HG03378 (cell line): ENCODE data around the gene IGSF22.

Source experiments
- ATAC-seq: cut with Tn5 transposase; IDR thresholded peaks from one replicate; pipeline ENCODE4 v1.9.1; 2021; ENCODE audit warnings: mild to moderate bottlenecking, moderate library complexity; ENCODE audit not compliant: unreplicated experiment

The IGSF22 gene

DNA sequence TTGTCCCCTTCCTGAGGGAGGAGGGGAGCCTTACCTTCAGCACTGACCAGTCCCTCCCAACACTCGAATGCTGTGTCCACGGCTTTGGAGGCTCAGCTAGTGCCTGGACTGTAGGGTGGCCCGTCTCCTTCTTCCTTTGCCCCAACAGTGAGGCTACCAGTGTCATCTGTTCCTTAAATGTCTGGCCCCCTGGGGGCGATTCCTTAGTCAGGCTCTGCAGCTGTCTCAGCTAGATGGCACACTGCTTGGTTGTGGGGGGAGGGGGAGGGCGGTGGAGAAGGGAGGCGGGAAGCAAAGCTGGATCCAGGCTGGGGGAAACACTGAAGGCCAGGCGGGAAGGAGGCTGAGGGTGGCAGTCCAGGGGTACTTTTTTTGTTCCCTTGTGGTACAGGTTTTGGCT, at the start of gene IGSF22:
Gene IGSF22, minus strand, starts transcription at position 149 of the 400 bp plus-strand sequence. CDS start 1,952 bp downstream, outside the sequence.
- ATAC-seq, result no peak

DNA sequence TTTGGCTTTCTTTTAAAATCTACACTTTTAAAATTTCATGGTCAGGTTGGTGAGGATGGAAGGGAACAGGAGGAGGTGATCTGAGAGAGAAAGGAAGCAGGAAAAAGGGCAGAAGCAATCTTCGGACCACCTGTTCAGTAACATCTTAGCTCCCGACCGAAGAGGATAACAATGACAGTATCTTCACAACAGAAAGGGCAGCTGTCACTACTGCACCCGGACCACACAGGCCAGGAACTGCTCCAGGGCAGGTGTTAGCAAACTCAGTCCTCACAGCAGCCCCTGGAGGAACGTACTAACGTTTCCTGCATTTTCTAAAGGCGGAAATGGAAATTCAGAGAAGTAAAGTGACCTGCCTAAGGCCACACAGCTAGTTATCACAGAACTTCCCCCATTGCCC, 48.8 kb upstream of the IGSF22 start:
- ATAC-seq, result no peak

DNA sequence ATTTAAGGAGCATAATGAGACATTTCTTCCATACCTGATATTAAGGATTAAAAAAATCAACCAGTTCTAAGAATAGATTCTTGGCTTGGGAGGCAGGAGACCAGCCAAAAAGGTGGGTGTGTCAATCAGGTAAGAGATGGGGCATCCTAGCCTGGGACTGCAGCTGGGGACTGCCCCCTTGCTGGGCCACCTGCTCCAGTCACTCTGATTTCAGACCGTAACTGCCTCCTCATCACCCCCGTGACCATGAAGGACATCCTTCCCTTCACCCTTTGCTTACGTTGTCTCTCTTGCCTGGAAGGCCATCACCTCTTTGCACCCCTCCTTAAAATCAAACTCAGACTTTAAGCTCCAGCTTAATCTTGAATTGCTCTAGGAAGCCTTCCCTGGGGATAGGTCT, 47.7 kb upstream of the IGSF22 start:
- ATAC-seq, result no peak

DNA sequence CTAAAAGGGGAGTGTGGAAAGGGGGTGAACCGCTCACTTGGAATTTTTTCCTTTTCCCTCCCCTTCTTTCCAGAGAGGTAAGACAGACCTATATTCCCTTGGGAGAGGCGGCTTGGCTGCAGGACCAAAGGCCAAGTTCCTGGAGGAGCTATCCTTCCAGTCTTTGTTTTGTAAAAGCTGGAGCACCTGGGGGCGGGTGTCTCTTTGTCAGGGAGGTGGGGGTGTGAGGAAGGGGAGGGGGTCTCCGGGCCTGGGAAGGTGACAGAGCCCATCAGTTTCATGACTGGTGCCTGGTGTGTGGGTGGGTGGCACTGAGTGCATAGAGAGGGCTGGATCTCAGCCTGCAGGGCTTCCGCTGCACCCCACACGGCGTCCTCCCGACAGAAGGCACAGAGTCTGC, 47.1 kb upstream of the IGSF22 start:
- ATAC-seq, result no peak

DNA sequence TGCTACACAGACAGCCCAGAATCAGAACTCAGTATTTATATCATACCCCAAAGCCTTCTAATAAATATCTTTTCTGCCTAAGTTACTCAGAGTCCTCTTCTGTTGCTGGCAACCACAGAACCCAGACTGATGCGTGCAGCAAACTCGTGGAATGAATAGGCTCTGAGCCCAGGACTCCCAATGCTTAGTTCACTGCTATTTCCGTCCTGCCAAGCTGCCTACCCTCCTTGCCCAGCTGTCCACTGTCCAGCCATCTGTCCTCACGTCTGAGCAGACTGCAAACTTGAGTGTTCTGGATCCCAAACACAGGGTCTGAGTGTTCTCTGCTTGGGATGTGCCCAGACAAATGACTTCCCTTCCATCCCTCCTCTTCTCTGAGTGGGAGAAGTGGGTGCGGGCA, 46.2 kb upstream of the IGSF22 start:
- no peak for ATAC-seq

DNA sequence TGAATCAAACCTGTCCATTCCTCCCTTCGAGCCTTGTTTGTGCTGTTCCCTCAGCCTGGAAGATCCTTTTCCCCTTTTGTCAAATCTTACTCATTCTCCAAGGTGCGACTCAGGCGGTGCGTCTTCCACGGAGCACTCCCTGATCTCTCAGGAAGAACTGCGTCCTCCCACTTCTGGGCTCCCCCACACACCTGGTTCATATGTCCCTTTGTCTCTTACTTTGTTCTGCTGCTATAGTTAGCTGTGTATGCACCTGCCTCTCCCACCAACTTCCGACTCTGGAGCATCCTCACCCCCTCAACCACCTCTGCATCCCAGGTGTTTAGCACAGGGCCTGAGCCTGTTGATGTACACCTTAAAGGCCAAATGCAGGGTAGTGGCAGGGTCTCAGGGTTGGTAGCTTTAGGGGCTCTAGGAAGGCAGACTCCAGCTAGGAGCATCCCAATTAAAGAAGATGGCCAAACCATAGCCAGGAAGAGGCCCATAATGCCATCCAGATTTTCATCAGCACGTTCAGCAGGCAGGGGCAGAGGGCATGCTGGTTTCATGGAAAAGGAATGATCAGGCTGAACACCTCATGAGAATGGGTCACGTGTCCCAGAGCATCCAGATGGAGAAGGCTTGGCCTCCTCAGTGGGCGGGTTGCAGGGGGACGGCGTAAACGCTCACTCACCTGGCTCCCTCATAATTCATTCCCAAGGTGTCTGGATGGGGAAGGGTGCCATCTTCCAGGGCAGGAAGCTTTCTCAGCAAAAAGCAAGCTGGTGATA, 45.5 kb upstream of the IGSF22 start:
- ATAC-seq, result no peak

DNA sequence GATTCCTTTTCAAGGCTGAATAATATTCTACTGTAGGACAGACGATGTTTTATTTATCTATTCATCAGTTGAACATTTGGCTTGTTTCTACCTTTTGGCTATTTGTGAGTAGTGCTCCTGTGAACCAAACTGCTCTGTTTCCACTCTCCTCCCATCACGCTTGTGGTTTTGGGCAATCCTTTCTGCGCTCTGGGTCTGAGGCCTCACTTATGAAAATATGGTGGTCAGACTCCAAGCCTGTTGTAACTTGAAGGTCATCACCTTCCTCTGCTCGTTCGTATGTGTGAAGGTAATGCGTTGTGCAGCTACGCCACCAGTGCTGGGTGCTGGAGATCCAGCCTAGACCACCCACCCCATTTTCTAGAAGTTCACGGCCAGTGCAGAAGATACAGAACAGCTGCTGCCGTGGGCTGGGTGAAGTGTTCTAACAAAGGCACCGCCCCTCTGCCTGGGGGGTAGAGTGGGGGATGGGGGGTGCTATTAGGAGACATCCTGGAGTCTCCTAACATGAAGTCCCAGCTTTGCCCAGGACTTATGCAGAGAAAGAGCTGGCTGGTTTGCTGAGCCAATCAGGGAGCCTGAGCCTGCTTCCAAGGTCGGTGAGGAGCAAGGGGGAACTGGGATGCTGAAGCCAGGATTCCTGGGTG, 44.6 kb upstream of the IGSF22 start:
- no peak for ATAC-seq

DNA sequence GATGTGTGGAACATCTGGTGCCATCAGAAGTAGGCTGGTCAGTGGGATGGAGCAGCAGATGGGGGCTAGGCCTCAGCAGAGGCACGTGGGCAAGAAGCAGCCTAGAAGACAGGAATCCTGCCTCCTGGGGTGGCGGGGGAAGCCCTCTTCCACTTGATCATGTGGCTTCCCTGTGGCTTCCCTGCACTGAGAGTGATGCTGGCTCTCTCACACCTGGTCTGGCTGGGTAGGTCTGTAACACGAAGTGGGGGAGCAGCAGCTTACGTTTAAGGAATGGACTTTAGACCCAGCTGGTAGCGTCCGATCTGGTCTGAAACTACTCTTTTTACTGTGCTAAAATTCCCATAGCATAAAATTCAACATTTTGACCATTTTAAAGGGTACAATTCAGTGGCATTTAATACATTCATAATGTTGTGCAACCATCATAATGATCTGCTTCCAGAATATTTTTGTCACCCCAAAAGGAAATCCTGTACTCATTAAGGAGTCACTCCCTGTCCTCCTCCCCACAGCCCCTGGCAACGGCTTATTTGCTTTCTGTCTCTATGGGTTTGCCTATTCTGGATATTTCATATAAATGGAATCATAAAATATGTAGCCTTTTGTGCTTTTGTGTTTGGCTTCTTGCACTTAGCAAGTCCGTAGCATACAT, 43.9 kb upstream of the IGSF22 start:
- ATAC-seq, result peak; percentile 41

DNA sequence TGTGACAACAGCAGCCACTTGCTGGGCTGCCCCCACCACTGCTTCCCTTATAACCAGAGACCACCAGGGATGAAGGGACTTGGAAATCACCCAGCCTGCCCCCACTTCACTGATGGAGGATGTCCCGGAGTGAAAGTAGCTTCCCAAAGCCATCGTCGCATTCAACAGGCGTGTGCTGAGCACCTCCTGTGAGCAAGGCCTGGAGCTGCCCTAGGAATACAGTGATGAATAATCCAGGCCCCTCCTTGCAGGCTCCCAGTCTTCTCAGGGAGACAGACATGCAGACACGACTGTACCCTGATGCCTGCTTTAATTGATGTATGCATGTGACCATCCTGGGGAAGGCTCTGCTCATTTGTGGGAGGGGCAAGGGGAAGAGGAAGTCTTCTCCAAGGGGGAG, 43.0 kb upstream of the IGSF22 start:
- ATAC-seq, result no peak

DNA sequence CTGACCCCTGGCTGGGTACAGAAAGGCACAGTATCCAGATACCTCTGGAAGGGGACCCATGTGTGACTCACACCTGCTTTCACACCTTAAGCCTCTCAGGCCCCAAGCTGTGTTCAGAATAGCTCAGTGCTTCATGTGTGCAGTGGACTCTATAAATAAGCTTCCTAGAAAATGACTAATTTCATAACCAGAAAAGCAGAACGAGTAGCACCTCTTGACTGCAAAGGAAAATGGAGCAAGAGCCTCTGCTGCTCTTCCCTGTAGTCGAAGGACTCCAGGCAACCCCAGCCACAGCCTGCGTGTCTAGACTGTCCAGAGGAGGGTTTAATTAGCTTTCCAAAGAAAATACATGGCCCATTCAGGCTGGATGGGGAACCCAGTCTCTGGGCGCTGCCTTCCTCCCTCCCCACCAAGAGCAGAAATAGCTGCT, 42.5 kb upstream of the IGSF22 start:
- peak; percentile 92 for ATAC-seq

DNA sequence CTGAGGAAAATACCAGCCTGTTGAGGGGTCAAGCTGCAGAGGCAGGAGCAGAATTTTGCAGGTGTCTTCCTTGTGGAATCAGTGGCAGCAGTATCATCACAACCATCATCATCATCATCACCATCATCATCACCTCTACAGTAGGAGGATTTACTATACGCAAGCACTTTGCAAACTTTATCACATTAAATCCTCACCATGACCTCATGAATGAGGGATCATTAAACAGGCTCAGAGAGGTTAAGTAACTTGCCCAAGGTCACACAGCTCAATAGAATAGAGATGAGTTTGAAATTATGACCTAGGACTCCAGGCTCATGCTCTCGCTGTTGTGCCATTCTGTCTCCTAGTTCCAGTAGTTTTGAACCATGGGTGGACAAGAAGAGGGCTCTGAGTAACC, 40.0 kb upstream of the IGSF22 start:
- ATAC-seq, result no peak

DNA sequence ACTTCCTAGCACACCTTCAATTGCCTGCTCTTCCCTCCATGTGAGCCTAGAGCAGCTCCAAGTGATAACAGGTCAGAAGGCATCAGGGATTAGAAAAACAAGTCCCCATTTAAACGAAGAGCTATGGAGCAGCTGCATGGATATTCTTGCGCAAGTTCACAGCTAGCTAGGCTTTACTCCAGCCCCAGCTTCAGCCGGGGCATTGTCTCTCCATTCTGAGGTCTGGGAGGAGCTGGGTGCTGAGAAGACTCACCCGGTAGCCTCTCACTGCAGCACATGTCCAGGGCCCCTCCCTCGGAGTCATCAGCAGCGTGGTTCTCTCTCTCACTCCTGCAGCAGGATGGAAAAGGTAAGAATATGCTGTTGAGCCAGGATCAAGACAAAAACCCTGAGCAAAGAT, 39.6 kb upstream of the IGSF22 start:
- ATAC-seq, result no peak

DNA sequence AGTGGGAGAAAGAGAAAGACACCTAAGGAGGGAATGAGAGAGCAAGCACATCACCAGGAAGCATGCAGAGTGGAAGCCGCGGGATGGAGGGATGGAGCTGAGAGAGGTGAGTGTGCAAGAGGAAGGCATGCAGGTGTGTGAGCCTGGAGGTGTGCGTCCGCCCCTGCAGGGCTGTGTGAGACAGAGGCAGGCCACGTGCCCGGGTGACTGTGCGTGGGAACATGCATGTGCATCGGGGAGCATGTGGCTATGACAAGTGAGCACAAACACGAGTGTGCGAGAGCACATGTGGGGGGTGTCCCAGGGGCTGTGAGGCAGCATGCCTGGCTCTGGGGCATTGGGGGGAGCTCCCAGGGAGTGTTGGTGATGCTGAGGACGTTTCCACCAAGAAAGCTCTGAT, 35.8 kb upstream of the IGSF22 start:
- no peak for ATAC-seq

DNA sequence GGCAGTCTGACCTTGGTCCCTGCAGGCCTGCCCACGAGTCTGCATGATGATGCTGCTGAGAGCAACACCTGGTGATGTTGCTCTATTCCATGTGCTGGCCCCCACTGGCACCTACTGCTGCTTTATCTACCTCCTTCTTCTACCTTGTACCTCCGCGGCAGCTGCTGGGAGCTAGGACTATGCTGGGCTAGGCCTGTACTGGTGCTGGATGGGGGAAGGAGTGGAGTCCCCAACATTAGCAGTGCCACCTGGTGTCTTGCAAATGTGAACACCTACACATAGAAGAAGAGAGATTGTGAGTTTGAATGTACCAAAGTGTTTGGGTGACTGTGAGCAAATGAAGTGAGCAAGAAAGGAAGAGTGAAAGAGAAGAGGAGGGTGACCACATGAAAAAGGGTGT, 35.2 kb upstream of the IGSF22 start:
- ATAC-seq, result no peak

DNA sequence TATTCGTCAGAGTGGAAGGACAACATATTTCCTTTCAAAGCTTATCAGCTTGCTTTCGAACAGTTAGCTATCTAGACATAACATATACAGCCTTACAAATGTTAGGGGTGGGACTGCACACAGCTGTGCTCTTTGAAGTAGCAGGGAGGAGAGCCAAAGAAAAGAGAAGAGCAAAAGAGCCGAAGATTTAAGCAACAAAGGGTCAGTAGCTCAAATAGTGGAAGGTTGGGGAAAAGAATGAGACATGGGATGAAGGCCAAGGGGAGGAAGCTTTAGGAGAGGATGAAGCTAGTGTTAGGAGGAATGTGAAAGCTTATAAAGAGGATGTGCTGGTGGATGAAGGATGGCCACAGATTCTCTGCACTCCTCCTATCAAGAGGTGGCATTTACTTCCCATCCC, 31.8 kb upstream of the IGSF22 start:
- no peak for ATAC-seq

DNA sequence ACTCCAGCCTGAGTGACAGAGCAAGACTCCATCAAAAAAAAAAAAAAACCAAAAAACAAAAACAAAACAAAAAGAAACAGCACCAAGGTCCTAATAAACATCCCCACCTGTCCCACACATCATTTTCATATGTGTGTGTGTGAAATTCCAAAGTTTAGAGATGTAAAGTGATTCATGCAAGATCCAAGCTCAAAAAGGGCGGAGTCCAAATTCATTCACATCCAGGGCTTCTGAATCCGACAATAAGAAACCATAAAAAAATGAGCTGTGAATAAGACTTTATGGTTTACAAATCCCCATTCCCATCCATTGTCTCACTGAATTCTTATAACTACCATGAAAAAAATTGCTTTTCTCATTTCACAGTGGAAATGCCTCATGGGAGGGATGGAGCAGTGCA, 30.9 kb upstream of the IGSF22 start:
- no peak for ATAC-seq

DNA sequence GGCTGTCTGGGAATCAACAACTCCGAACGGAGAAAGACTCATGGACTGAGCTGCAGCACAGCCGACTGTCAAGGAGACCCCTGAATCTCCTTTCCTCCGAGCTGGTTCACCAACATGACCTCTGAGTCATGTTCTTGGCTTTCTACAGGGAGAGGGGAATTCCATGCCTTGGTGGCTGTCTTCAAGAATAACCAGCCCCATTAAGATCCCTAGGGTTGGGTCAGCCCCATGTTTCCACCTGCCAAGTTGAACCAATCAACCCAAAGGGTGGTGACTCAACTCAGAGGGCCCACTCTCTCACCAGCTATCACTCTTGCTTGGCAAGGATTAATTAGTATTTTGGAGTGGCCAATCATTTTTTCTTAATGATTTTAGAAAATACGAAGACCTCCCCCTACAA, 28.3 kb upstream of the IGSF22 start:
- ATAC-seq, result no peak

DNA sequence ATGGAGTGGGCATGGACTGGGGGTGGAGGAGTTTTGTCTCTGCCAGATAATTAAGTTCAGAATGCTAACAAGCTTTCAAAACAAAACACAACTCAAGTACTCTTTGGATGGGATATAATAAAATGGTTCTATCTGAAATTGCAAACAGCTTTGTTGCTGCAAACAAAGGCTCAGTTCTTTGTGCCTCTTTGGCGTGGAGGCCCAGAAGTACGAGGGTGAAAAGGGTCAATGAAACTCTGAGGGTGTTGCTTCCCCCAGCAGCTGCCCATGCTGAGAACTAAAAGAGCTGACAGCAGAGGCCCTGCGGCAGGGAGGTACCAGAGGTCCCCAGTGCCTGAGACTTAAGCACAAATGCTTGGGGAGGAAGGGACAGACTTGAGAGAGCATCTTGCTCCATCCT, 26.5 kb upstream of the IGSF22 start:
- no peak for ATAC-seq

DNA sequence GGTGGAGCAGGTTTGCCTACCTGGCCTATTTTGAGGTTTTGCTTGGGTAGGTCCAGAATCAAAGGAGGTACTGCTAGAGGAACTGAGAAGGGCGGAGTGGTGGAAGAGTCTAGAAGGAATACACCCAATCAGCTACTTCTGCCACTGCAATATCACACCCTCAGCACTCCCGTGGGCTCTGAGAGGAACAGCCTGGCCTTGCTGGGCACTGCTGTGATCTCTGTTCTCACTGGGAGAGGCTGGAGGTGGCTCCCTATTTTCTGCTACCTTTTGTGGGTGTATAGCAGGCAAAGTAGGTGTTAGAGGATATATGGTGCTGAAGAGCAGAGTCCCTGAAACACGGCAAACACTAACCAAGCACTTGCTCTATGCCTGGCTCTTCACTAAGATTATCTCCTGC, 25.0 kb upstream of the IGSF22 start:
- ATAC-seq, result no peak

DNA sequence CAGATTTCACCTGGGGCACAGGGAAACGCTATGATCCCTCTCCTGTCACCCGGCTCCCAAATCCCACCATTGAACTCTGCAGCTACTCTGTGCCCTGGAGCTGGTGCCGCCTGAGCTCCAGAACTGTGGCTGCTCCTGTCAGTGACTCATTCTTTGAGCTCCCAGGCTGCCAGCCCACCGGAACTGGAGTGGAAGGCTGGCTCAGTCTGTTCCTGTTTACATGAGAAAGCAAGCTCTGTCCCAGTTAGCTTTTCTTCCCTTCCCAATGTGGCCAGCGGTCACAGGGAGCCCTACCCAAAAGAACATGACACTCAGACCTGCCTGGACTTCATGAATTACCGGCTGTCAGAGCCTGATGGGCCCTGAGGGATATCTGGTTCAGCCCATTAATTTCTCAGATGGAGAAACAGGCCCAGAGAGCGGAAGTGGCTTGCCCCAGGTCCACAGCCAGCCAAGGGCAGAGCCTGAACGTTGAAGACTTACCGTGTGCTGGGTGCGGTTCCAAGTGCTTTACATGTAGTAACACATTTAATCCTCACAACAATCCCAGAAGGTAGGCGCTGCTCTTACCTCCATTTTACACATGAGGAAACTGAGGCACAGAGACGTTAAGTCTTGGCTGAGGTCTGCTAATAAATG, 23.8 kb upstream of the IGSF22 start:
- ATAC-seq, result no peak

DNA sequence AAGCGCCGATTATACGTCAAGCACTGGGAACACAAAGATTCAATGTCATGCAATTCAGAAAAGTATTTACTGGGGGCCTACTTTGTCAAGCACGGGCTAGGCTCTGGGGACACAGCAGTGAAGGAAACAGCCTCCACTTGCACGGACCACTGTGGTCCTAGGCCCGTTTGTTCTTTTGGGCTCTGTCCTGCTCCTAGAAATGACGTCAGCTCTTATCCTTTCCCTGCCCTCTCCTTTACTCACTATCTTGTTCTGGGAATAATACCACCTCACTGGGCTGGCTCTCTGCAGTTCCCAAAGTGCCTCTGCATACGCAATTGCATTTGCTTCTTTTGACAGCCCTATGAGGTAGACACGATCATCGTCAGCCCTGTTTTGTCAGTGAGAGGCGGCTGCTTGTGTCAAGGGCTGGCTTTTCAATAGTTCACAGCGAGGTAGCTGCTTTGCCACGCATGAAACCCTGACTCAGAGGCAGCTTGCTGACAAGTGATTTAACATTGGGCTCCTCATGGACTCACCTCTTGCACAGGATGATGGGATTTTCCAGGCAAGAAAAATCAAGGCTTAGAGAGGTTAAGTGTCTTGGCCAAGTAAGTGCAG, 22.9 kb upstream of the IGSF22 start:
- ATAC-seq, result no peak
